ENCODE measurements around the gene PROSER1. TPM values are rescaled to one million over a fixed set of nuclear protein-coding genes. Genes with fewer than 3 reads are reported as not detected.

Gene PROSER1
- total RNA-seq, 1 experiment from 2014 or later: 94.6 TPM

DNA sequence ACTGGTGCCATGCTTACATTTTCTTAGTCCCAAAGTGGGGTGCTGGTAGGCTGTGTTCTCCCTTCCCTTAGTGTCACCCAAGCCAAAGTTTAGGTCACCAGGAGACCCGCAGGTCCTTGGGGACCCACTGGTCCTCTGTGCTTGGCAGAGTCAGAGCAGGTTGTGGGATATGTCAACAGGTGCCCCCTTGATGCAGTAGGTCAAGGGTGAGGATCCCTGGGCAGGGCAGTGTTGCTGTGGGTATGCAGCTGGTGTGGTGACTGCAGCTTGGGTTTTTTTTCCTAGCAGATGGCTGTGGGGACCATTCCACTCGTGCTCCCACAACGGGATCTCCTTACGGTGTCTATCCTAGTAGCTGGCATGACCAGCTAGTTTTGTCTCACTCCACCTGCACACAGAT lies 24.1 kb upstream of the PROSER1 start:
- no peaks in the 10 kb centered on the region for H3K27me3 Mint-ChIP-seq (ENCODE audit: low read depth)
- no peak for DNase-seq (ENCODE audit: low spot score)

More for the DNA sequence above, 24.1 kb upstream of the PROSER1 start:
- Mint-ChIP-seq H3K9me3 (peaks cover 4% of the 10 kb centered on the region), H3K27ac (no peak overlapping the region), H3K4me3 (no peak overlapping the region), H3K36me3 (peaks cover 4% of the 10 kb centered on the region; the same call in 1 of the 2 replicates), H3K4me1 (no peaks in the 10 kb centered on the region)
- ChIA-PET CTCF (no interaction called here), POLR2A (no interaction called here)
- no peak for TF ChIP-seq GRHL2 (CRISPR knock-in tag; IDR thresholded peaks at IDR 0.05; ENCODE audit: insufficient replicate concordance, severe bottlenecking)
- no peak for TF ChIP-seq TEAD1 (CRISPR knock-in tag; IDR thresholded peaks at IDR 0.05)
- TF ChIP-seq RORB (CRISPR knock-in tag; IDR thresholded peaks at IDR 0.05): no peak
- TF ChIP-seq, protein P1, sequence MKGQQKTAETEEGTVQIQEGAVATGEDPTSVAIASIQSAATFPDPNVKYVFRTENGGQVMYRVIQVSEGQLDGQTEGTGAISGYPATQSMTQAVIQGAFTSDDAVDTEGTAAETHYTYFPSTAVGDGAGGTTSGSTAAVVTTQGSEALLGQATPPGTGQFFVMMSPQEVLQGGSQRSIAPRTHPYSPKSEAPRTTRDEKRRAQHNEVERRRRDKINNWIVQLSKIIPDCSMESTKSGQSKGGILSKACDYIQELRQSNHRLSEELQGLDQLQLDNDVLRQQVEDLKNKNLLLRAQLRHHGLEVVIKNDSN (CRISPR knock-in tag; IDR thresholded peaks at IDR 0.05): no peak
- TF ChIP-seq, protein P2, sequence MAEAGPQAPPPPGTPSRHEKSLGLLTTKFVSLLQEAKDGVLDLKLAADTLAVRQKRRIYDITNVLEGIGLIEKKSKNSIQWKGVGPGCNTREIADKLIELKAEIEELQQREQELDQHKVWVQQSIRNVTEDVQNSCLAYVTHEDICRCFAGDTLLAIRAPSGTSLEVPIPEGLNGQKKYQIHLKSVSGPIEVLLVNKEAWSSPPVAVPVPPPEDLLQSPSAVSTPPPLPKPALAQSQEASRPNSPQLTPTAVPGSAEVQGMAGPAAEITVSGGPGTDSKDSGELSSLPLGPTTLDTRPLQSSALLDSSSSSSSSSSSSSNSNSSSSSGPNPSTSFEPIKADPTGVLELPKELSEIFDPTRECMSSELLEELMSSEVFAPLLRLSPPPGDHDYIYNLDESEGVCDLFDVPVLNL (CRISPR knock-in tag; IDR thresholded peaks at IDR 0.05; ENCODE audit: borderline replicate concordance, low read depth): no peak
- TF ChIP-seq CREB1 (CRISPR knock-in tag; IDR thresholded peaks at IDR 0.05): no peak
- no peak for TF ChIP-seq ZNF423 (CRISPR knock-in tag; IDR thresholded peaks at IDR 0.05)
- TF ChIP-seq, protein P3, sequence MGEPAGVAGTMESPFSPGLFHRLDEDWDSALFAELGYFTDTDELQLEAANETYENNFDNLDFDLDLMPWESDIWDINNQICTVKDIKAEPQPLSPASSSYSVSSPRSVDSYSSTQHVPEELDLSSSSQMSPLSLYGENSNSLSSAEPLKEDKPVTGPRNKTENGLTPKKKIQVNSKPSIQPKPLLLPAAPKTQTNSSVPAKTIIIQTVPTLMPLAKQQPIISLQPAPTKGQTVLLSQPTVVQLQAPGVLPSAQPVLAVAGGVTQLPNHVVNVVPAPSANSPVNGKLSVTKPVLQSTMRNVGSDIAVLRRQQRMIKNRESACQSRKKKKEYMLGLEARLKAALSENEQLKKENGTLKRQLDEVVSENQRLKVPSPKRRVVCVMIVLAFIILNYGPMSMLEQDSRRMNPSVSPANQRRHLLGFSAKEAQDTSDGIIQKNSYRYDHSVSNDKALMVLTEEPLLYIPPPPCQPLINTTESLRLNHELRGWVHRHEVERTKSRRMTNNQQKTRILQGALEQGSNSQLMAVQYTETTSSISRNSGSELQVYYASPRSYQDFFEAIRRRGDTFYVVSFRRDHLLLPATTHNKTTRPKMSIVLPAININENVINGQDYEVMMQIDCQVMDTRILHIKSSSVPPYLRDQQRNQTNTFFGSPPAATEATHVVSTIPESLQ (CRISPR knock-in tag; IDR thresholded peaks at IDR 0.05): no peak
- TF ChIP-seq, protein P4, sequence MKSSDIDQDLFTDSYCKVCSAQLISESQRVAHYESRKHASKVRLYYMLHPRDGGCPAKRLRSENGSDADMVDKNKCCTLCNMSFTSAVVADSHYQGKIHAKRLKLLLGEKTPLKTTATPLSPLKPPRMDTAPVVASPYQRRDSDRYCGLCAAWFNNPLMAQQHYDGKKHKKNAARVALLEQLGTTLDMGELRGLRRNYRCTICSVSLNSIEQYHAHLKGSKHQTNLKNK (CRISPR knock-in tag; IDR thresholded peaks at IDR 0.05): no peak
- TF ChIP-seq, protein P5, sequence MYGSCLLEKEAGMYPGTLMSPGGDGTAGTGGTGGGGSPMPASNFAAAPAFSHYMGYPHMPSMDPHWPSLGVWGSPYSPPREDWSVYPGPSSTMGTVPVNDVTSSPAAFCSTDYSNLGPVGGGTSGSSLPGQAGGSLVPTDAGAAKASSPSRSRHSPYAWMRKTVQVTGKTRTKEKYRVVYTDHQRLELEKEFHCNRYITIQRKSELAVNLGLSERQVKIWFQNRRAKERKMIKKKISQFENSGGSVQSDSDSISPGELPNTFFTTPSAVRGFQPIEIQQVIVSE (CRISPR knock-in tag; IDR thresholded peaks at IDR 0.05; ENCODE audit: borderline replicate concordance): no peak
- TF ChIP-seq, protein P6, sequence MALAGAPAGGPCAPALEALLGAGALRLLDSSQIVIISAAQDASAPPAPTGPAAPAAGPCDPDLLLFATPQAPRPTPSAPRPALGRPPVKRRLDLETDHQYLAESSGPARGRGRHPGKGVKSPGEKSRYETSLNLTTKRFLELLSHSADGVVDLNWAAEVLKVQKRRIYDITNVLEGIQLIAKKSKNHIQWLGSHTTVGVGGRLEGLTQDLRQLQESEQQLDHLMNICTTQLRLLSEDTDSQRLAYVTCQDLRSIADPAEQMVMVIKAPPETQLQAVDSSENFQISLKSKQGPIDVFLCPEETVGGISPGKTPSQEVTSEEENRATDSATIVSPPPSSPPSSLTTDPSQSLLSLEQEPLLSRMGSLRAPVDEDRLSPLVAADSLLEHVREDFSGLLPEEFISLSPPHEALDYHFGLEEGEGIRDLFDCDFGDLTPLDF (CRISPR knock-in tag; IDR thresholded peaks at IDR 0.05): no peak
- TF ChIP-seq, protein P7, sequence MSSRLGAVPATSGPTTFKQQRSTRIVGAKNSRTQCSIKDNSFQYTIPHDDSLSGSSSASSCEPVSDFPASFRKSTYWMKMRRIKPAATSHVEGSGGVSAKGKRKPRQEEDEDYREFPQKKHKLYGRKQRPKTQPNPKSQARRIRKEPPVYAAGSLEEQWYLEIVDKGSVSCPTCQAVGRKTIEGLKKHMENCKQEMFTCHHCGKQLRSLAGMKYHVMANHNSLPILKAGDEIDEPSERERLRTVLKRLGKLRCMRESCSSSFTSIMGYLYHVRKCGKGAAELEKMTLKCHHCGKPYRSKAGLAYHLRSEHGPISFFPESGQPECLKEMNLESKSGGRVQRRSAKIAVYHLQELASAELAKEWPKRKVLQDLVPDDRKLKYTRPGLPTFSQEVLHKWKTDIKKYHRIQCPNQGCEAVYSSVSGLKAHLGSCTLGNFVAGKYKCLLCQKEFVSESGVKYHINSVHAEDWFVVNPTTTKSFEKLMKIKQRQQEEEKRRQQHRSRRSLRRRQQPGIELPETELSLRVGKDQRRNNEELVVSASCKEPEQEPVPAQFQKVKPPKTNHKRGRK (CRISPR knock-in tag; IDR thresholded peaks at IDR 0.05; ENCODE audit: borderline replicate concordance): no peak
- TF ChIP-seq, protein P8, sequence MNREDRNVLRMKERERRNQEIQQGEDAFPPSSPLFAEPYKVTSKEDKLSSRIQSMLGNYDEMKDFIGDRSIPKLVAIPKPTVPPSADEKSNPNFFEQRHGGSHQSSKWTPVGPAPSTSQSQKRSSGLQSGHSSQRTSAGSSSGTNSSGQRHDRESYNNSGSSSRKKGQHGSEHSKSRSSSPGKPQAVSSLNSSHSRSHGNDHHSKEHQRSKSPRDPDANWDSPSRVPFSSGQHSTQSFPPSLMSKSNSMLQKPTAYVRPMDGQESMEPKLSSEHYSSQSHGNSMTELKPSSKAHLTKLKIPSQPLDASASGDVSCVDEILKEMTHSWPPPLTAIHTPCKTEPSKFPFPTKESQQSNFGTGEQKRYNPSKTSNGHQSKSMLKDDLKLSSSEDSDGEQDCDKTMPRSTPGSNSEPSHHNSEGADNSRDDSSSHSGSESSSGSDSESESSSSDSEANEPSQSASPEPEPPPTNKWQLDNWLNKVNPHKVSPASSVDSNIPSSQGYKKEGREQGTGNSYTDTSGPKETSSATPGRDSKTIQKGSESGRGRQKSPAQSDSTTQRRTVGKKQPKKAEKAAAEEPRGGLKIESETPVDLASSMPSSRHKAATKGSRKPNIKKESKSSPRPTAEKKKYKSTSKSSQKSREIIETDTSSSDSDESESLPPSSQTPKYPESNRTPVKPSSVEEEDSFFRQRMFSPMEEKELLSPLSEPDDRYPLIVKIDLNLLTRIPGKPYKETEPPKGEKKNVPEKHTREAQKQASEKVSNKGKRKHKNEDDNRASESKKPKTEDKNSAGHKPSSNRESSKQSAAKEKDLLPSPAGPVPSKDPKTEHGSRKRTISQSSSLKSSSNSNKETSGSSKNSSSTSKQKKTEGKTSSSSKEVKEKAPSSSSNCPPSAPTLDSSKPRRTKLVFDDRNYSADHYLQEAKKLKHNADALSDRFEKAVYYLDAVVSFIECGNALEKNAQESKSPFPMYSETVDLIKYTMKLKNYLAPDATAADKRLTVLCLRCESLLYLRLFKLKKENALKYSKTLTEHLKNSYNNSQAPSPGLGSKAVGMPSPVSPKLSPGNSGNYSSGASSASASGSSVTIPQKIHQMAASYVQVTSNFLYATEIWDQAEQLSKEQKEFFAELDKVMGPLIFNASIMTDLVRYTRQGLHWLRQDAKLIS (CRISPR knock-in tag; IDR thresholded peaks at IDR 0.05; ENCODE audit: borderline replicate concordance): no peak
- TF ChIP-seq SP1 (CRISPR knock-in tag; conservative IDR thresholded peaks at IDR 0.05): no peak
- no peak for TF ChIP-seq RELA (CRISPR knock-in tag; IDR thresholded peaks at IDR 0.05; ENCODE audit: borderline replicate concordance)
- no peak for TF ChIP-seq NFATC4 (CRISPR knock-in tag; IDR thresholded peaks at IDR 0.05)
- TF ChIP-seq, protein P9, sequence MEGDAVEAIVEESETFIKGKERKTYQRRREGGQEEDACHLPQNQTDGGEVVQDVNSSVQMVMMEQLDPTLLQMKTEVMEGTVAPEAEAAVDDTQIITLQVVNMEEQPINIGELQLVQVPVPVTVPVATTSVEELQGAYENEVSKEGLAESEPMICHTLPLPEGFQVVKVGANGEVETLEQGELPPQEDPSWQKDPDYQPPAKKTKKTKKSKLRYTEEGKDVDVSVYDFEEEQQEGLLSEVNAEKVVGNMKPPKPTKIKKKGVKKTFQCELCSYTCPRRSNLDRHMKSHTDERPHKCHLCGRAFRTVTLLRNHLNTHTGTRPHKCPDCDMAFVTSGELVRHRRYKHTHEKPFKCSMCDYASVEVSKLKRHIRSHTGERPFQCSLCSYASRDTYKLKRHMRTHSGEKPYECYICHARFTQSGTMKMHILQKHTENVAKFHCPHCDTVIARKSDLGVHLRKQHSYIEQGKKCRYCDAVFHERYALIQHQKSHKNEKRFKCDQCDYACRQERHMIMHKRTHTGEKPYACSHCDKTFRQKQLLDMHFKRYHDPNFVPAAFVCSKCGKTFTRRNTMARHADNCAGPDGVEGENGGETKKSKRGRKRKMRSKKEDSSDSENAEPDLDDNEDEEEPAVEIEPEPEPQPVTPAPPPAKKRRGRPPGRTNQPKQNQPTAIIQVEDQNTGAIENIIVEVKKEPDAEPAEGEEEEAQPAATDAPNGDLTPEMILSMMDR (IDR thresholded peaks at IDR 0.05): no peak
- no peak for TF ChIP-seq GABPB1 (CRISPR knock-in tag; IDR thresholded peaks at IDR 0.05)
- no peak for ATAC-seq
